CD4-positive, alpha-beta T cell treated with Interleukin-4 for 1 hour (primary cell): ENCODE data around the gene CCL18.
"Not testable (repeated sequence)": the region's sequence is repeated elsewhere in the genome, so short reads cannot be mapped to it uniquely, and the experiment has no call there.

ENCODE experiments used
- DNase-seq, 2 donors: peaks; one replicate each; pipeline ENCODE4 v3.0.0-alpha.2; 2020 to 2022

CCL18 gene

GRCh38 chr17:36072431-36073121 lies 8.5 kb downstream of the CCL18 start:
- DNase-seq, result peak; percentile 73 to 76

GRCh38 chr17:36074365-36074764 lies 10.3 kb downstream of the CCL18 start:
- no peak for DNase-seq

- not testable (repeated sequence) for DNase-seq
Measured at GRCh38 chr17:36081681-36082471, 17.8 kb downstream of the CCL18 start.

GRCh38 chr17:36082482-36083120 lies 18.5 kb downstream of the CCL18 start:
- DNase-seq, result peak; percentile 83

GRCh38 chr17:36083691-36084090 lies 19.6 kb downstream of the CCL18 start:
- DNase-seq, result not testable (repeated sequence)

- DNase-seq, result peak in 1 of 2 donors; percentile 56
Measured at GRCh38 chr17:36085765-36086164, 21.7 kb downstream of the CCL18 start.

- no peak for DNase-seq
Measured at GRCh38 chr17:36086791-36087190, 22.7 kb downstream of the CCL18 start.

- not testable (repeated sequence) for DNase-seq
Measured at GRCh38 chr17:36087471-36087870, 23.4 kb downstream of the CCL18 start.

- DNase-seq, result peak in 1 of 2 donors; percentile 59
Measured at GRCh38 chr17:36087897-36088572, 24.0 kb downstream of the CCL18 start.

- DNase-seq, result no peak
Measured at GRCh38 chr17:36088670-36089338, 24.7 kb downstream of the CCL18 start.

GRCh38 chr17:36089339-36089865 lies 25.3 kb downstream of the CCL18 start:
- DNase-seq, result no peak

GRCh38 chr17:36089888-36090836 lies 26.1 kb downstream of the CCL18 start, which contains the start of gene CCL3:
CCL3 (minus strand) TSS chr17:36090143; CDS start chr17:36090058, 85 bp downstream.
- DNase-seq, result peak in 1 of 2 donors; percentile 82

GRCh38 chr17:36092230-36092629 lies 28.2 kb downstream of the CCL18 start:
- peak; percentile 38 to 48 for DNase-seq

- not testable (repeated sequence) for DNase-seq
Measured at GRCh38 chr17:36092715-36093114, 28.6 kb downstream of the CCL18 start.

- DNase-seq, result no peak
Measured at GRCh38 chr17:36094232-36094631, 30.2 kb downstream of the CCL18 start.

GRCh38 chr17:36094746-36095145 lies 30.7 kb downstream of the CCL18 start:
- no peak for DNase-seq

GRCh38 chr17:36095992-36096391 lies 31.9 kb downstream of the CCL18 start:
- no peak for DNase-seq

GRCh38 chr17:36099004-36099403 lies 34.9 kb downstream of the CCL18 start:
- DNase-seq, result not testable (repeated sequence)

GRCh38 chr17:36103401-36103975 lies 39.4 kb downstream of the CCL18 start, which contains the start of gene CCL4:
CCL4 (plus strand) TSS chr17:36103827; CDS start chr17:36103906, 79 bp downstream.
- DNase-seq, result peak; percentile 64 to 81

- DNase-seq, result not testable (repeated sequence)
Measured at GRCh38 chr17:36104246-36104645, 40.2 kb downstream of the CCL18 start.
